HG03108 (cell line): Measurements from ENCODE around the gene DMXL1.

Source experiments
- ATAC-seq: cut with Tn5 transposase; IDR thresholded peaks from one replicate; pipeline ENCODE4 v1.9.1; 2021; ENCODE audit warnings: moderate library complexity; ENCODE audit not compliant: unreplicated experiment

Gene DMXL1, protein sequence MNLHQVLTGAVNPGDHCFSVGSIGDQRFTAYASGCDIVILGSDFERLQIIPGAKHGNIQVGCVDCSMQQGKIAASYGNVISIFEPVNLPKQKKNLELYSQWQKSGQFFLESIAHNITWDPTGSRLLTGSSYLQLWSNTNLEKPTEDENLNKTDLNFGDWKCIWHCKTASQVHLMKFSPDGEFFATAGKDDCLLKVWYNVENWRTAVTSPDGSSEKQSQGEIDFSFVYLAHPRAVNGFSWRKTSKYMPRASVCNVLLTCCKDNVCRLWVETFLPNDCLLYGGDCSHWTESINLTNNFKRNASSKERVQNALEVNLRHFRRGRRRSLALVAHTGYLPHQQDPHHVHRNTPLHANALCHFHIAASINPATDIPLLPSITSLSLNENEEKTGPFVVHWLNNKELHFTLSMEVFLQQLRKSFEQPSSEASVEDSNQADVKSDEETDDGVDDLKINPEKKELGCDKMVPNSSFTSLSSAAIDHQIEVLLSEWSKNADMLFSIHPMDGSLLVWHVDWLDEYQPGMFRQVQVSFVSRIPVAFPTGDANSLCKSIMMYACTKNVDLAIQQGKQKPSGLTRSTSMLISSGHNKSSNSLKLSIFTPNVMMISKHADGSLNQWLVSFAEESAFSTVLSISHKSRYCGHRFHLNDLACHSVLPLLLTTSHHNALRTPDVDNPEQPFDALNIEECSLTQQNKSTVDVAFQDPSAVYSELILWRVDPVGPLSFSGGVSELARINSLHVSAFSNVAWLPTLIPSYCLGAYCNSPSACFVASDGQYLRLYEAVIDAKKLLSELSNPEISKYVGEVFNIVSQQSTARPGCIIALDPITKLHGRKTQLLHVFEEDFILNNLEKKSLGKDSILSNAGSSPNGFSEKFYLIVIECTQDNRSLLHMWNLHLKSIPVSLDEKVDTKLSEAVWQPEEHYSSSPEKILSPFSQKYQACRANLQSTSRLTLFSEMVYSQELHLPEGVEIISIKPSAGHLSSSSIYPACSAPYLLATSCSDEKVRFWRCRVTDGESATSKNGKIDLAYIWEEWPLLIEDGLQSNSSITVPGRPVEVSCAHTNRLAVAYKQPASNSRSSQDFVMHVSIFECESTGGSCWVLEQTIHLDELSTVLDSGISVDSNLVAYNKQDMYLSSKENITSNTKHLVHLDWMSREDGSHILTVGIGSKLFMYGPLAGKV (N-terminal part only)

DNA sequence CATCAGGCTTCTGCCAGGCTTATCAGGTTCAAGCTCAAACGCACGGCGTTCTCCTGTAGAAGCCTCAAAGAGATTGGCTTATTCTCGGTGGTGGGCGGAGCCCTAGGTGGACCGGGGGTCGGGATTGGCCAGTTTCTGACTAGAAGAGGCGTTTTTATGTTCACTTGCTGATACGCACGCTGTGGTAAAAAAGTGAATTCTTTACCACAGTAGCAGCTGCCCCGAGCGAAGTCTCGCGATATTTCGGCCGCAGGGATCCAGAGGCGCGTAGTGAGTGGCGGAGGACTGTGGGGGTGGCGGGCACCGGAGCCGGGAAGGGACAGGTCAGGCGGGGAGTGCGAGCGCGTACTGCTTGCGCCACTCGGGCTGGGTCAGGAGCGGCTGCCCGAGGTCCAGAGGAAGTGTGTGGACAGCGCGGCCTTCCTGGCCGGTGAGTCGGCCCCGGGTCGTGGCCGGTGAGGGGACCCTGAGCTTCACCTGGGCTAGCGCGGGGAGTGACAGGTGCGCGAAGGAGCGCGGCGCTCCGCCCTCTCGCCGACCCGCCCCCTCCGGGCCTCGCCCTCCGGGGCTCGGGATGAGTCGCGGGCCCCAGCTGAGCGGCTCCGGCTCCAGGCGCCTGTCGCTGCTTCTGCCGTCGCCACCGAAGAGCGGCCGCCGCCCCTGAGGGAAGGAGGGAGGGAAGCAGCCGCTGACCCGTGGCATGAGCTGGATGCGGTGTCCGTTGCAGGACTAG lies at the start of gene DMXL1:
Gene DMXL1, plus strand, starts transcription at position 260 of the 733 bp plus-strand sequence. CDS start 483 bp downstream, outside the sequence.
- ATAC-seq: peak; percentile 76

- ATAC-seq: no peak
Observed at GRCh38 chr5:119021149-119021732, 49.6 kb upstream of the DMXL1 start.

DNA sequence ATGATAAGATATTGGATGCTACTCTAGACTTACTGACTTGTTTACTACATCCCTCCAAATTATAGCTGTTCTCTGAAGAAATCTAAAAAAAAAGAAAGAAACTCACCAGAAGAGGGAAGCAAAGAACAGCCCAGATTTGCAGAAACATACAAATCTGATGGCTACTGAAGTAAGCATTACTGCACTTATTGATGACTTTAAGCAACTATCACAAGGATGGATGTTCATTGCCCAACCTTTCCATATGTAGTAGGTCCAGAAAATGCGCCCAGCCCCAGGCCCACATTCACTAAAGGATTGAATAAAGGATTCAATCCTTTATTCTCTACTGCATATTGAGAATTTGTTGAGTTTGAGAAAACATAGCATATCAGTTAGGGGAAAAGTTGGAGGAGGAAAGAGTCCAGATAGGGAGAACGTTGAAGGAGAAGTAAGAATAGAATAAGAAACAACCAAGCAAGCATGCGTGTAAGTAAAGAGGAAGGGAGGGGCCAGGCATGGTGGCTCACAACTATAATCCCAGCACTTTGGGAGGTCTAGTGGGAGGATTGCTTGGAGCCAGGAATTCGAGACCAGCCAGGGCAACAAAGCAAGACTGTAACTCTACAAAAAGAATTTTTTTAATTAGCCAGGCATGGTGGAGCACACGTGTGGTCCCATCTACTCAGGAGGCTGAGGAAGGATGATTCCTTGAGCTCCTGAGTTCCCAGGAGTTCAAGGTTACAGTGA lies 48.7 kb upstream of the DMXL1 start:
- peak; percentile 81 for ATAC-seq

DNA sequence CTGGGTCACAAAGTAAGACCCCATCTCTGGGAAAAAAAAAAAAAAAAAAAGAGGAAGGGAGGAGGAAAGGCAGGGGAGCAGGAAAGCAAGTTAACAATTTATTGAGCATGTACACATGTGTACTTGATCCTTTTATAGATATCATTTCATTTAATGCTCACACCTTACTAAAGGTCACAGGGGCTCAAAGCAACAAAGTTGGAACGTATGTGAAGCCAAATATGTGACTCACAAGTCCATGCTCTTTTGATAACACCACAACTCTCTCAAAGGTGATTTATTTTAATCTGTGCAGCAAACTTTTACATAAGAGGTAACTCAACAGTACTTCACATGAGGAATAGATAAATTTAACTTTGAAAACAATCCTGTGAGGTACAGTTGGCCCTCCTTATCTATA lies 48.1 kb upstream of the DMXL1 start:
- no peak for ATAC-seq

DNA sequence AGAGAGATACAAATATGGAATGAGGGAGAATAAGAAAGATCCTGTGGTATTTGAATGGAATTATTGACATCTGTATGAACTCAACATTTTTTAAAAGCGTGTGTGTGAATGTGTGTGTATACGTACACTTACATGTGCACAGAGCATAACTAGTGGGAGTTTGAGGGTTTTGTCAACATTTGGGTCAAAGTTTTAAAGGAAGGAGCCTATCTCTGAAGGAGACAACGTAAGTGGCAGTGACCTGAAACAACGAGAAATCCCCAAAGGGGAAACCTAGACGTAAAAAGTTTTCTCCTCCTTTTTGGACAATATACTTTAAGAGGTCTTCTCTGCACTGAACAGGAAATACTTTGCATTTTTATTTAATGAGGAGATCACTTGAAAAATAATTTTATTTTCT lies 42.3 kb upstream of the DMXL1 start:
- no peak for ATAC-seq

DNA sequence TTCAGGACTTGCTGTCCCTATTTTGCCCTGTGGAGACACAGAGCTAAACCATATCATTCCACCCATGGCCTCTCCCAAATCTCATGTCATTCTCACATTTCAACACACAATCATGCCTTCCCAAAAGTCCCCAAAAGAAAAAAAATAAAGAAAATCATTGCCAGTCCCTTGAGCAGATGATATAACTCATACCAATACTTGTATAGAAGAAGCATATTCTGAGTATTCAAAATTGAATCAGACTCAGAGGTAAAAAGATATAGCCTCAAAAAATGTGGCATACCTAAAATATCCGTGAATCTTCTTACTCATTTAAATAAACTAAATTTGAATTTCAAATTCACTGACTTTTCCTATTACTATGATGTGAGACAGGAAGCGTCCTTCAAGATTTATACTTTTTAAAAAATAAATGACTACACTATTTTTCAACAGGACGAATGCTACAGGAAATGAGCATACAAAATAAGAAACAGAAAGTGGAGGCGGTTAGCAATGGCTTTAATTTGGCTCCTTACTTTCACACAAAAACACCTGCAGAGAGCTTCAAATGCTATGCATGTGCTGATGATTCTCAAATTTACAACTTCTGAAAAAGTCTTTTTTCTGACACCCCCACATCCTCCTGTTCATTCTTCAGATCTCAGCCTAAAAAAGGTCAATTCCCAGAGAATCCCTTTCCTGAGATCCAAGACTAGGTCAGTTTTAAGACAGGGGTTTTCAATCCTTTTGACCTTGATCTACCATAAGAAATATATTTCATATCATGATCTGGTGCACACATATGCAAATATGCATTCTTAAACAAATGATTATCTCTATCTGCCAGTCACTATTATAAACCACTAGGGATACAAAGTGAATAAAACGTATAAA lies 39.6 kb upstream of the DMXL1 start:
- ATAC-seq: peak; percentile 62

DNA sequence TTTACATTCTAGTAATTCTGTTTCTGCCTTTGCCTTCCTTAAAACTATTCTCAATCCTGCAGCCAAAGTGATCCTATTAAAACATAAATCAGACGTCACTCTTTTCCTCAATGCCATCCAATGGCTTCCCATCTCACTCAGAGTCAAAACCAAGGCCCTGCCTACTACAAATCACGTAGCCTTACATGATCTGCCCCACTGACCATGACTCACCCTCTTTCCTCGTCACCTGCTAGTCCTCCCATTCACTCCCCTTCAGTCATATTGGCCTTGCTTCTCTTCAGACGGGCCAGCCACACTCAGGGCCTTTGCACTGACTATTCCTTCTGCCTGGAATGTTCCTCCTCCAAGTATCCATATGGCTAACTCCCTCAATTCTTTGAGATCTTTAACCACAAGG lies 39.0 kb upstream of the DMXL1 start:
- no peak for ATAC-seq

DNA sequence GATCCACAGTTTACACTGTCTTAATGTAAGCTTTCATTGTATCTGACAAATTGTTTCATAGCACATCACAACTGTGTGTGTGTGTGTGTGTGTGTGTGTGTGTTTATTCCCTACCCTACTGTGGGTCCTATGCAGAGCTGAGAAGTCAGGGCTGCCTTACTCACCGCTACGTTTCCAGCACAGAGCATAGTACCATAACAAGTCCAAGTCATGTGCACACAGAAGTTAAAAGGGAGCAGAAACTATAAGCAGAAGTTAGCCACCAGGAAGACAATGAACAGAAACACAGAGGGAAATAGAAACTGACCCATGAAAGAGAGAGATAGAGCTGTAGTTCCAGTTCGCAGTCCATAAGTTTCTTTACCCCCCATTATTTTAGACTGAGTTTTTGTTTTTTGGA lies 38.2 kb upstream of the DMXL1 start:
- ATAC-seq: no peak

- no peak for ATAC-seq
Observed at GRCh38 chr5:119033135-119033534, 37.8 kb upstream of the DMXL1 start.

GRCh38 chr5:119036101-119036762 lies 34.7 kb upstream of the DMXL1 start:
- ATAC-seq: no peak

GRCh38 chr5:119037496-119038215 lies 33.2 kb upstream of the DMXL1 start:
- ATAC-seq: no peak

GRCh38 chr5:119048246-119048645 lies 22.6 kb upstream of the DMXL1 start:
- ATAC-seq: no peak

GRCh38 chr5:119049824-119050449 lies 20.9 kb upstream of the DMXL1 start:
- no peak for ATAC-seq

- ATAC-seq: no peak
Observed at GRCh38 chr5:119054101-119054500, 16.8 kb upstream of the DMXL1 start.

- ATAC-seq: no peak
Observed at GRCh38 chr5:119055294-119055693, 15.6 kb upstream of the DMXL1 start.

GRCh38 chr5:119058979-119059529 lies 11.8 kb upstream of the DMXL1 start:
- no peak for ATAC-seq
